ENCODE data around the gene ERVFRD-1. TPM values are rescaled to one million over a fixed set of nuclear protein-coding genes. Genes with fewer than 3 reads are reported as not detected.
A peak's percentile ranks its signal among the peaks of the same experiment; 100 is the strongest.

The ERVFRD-1 gene
- polyA plus RNA-seq, 1 experiment, result not detected

DNA sequence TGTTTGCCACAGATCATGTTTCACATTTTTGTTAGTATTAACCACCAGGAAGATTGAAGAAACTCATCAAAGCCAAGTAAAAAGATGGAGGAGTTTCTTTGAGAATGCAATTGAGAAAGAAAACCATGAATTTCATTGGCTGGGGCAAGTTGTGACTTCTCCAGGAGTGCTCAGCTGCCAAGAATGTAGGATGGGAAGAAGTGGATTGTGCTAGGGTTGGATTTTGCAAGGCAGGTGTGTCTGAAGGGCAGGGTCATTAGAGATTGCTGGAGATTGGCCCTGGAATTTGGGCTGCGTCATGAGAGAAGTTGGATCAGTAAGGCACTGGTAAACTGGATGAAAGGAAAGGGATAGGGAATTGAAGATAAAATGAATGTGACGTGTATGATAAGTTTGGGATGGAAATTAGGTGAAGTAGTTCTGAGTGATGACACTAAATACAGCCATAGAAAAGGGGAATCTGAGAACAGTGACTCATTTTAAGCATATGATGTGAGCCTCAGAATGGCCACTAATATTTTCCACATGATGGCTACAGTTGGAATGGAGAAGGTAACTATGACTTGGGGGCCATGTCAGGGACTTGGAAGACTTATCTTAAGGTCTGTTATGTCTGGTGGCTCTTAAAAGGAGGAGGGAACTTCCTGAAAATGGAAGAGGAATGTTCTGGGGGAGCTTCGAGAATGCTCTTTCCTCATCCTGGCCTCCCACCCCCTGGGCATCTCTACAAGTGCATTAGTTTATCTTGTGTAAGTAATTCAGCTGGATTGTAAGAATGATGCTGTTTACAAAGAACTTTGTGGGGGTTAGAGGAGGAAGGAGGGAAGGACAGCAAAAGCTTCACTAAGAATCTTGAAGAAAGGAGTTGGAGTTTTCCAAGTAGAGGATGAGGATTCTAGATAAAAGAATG is 27.8 kb upstream of the ERVFRD-1 start:
- Histone ChIP-seq H3K4me3 (ENCODE audit: low read depth, low read length) (no peak overlapping the region), H3K9me3 (ENCODE audit: control insufficient read depth, insufficient read depth, low read length) (no peaks in the 10 kb centered on the region), H3K27me3 (ENCODE audit: control insufficient read depth, insufficient read depth, low read length) (no peaks in the 10 kb centered on the region), H3K27ac (ENCODE audit: low read depth, low read length) (peak overlapping the region; percentile 62)
- TF ChIP-seq, protein P1, sequence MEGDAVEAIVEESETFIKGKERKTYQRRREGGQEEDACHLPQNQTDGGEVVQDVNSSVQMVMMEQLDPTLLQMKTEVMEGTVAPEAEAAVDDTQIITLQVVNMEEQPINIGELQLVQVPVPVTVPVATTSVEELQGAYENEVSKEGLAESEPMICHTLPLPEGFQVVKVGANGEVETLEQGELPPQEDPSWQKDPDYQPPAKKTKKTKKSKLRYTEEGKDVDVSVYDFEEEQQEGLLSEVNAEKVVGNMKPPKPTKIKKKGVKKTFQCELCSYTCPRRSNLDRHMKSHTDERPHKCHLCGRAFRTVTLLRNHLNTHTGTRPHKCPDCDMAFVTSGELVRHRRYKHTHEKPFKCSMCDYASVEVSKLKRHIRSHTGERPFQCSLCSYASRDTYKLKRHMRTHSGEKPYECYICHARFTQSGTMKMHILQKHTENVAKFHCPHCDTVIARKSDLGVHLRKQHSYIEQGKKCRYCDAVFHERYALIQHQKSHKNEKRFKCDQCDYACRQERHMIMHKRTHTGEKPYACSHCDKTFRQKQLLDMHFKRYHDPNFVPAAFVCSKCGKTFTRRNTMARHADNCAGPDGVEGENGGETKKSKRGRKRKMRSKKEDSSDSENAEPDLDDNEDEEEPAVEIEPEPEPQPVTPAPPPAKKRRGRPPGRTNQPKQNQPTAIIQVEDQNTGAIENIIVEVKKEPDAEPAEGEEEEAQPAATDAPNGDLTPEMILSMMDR (IDR thresholded peaks at IDR 0.05; ENCODE audit: low read depth, low read length), result no peak
- no peak for DNase-seq (ENCODE audit: low read depth, low spot score)
- ChIA-PET CTCF (interaction anchor here (1.6 kb wide), 1 partner anchor 185 kb away, joined by 4 read pairs; no protein-coding TSS in a partner anchor), POLR2A (interaction anchor here (0.6 kb wide), 1 partner anchor 875 kb away, joined by 5 read pairs; no protein-coding TSS in a partner anchor)

DNA sequence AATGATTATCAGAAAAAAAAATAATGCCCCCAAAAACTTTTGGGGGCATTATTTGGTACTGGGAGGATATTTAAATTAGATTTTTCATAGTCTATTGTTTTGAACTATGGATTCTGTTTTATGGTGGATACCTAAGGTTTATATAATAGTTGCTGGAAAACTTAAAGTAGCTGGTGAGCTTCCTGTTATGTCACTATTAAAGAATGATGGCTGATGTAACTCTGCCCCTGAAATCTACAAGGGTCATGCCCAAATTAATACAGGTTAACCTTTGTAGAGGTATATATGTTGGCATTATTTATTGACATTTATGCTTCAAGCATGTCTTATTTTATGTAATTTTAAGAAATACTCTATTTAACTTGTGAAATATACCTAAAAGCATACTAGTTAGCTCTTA is 25.3 kb upstream of the ERVFRD-1 start:
- CTCF ChIA-PET, result interaction anchor here (0.7 to 2.6 kb wide), 3 partner anchors 182 to 359 kb away, joined by 3 to 16 read pairs (median 3); no protein-coding TSS in a partner anchor

DNA sequence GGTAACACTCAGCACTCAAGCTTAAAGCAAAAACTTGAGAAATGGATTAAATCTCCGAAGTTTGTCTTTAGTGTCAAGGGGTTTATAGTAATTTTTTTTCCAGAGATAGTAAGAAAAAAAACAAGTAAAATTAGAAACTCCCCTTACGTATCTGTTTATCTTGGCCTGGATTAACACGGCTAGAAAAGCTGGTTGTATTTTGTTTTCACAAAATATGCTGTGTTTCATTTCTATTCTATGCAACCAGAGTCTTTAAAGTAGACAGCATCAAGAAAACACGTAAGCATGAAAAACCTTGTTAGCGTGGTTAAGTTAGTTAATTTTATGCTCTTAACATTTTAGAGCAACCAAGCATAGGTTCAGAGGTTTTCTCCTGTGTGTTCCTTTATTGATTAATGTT is 21.8 kb upstream of the ERVFRD-1 start:
- TF ChIP-seq, protein P1 (IDR thresholded peaks at IDR 0.05; ENCODE audit: low read depth, low read length), result no peak
- ChIA-PET POLR2A (no interaction called here), CTCF (interaction anchor here (0.8 to 1.5 kb wide), 2 partner anchors 10 to 39 kb away, joined by 3 to 4 read pairs; no protein-coding TSS in a partner anchor)
- no peak for DNase-seq (ENCODE audit: low read depth, low spot score)
- Histone ChIP-seq H3K9me3 (ENCODE audit: control insufficient read depth, insufficient read depth, low read length) (no peaks in the 10 kb centered on the region), H3K27me3 (ENCODE audit: control insufficient read depth, insufficient read depth, low read length) (no peaks in the 10 kb centered on the region), H3K27ac (ENCODE audit: low read depth, low read length) (no peak overlapping the region), H3K4me3 (ENCODE audit: low read depth, low read length) (no peak overlapping the region)

More for the DNA sequence above, 25.3 kb upstream of the ERVFRD-1 start:
- Histone ChIP-seq H3K27me3 (ENCODE audit: control insufficient read depth, insufficient read depth, low read length) (no peaks in the 10 kb centered on the region), H3K4me3 (ENCODE audit: low read depth, low read length) (no peak overlapping the region), H3K9me3 (ENCODE audit: control insufficient read depth, insufficient read depth, low read length) (no peaks in the 10 kb centered on the region), H3K27ac (ENCODE audit: low read depth, low read length) (no peak overlapping the region)
- TF ChIP-seq, protein P1 (IDR thresholded peaks at IDR 0.05; ENCODE audit: low read depth, low read length), result no peak
- DNase-seq (ENCODE audit: low read depth, low spot score), result no peak
- POLR2A ChIA-PET, result no interaction called here

DNA sequence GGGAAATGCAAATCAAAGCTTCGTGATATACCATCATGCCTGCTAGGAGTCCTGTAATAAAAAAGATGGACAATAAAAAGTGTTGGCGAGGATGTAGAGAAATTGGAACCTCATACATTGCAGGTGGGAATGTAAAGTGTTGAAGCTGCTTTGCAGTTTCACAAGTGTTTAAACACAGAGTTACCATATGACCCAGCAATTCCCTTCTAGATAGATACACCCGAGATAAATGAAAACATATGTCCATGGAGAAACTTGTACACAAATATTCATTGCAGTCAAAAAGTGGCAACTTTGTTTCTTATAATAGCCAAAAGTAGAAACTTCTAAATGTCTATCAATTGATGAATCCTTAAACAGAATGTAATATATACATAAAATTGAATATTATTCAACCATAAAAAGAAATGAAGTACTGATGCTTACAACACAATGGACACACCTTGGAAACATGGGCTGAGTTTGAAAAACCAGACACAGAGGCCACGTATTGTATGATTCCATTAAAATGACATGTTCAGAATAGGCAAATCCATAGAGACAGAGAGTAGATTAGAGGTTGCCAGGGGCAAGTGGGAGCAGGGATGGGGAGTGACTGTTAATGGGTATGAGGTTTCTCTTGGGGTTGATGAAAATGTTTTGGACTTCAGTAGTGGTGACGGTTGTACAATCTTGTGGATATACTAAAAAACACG is 20.8 kb upstream of the ERVFRD-1 start:
- CTCF ChIA-PET, result interaction anchor here (0.5 to 1.7 kb wide), 2 partner anchors 18 to 364 kb away, joined by 4 to 6 read pairs; no protein-coding TSS in a partner anchor
- H3K27ac ChIP-seq (ENCODE audit: low read depth, low read length), result no peak overlapping the region
- no peaks in the 10 kb centered on the region for H3K27me3 ChIP-seq (ENCODE audit: control insufficient read depth, insufficient read depth, low read length)
- H3K4me3 ChIP-seq (ENCODE audit: low read depth, low read length), result no peak overlapping the region
- no peaks in the 10 kb centered on the region for H3K9me3 ChIP-seq (ENCODE audit: control insufficient read depth, insufficient read depth, low read length)
- TF ChIP-seq, protein P1 (IDR thresholded peaks at IDR 0.05; ENCODE audit: low read depth, low read length), result no peak
- POLR2A ChIA-PET, result no interaction called here
- no peak for DNase-seq (ENCODE audit: low read depth, low spot score)
